Measurements from ENCODE around the gene PTH1R.

DNA sequence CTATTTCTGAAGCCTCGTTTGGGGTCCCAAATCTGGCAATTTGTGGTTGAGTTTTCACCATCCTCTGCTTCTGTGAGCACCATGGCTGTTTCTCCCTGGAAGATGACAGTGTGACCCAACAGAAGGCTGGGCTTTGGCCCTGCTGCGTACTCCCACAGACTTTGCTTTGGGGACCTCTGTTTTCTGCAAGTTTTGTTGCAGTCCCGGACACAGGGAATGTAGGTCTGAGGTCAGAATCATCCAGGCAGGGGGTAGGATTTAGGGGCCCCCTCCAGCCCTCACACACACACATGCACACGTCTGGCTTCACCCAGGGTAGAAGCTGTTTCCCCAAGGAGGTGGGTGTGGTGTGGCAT lies 6.3 kb downstream of the PTH1R start:
- no peak for TF ChIP-seq POLR2AphosphoS5 (IDR thresholded peaks at IDR 0.05)
- no peak for TF ChIP-seq POLR2A (IDR thresholded peaks at IDR 0.05)
- no peak for TF ChIP-seq EP300 (IDR thresholded peaks at IDR 0.05)
- TF ChIP-seq CTCF (IDR thresholded peaks at IDR 0.05): no peak

All from suprapubic skin (tissue), 4 donors.